Immature natural killer cell (primary cell): ENCODE results near the gene TENM3. TPM values are rescaled to one million over a fixed set of nuclear protein-coding genes. Genes with fewer than 3 reads are reported as not detected.

ENCODE experiments used
- DNase-seq, 3 donors: peaks; one replicate each; pipeline ENCODE4 v3.0.0; 2022; ENCODE audit warnings: mixed read lengths in 1 of 3
- H3K27ac Mint-ChIP-seq, 6 donors: one replicate each; pipeline ENCODE4 v1.8.0; 2020; ENCODE audit warnings: mixed read lengths in 6 of 6, mild to moderate bottlenecking in 5 of 6, inconsistent platforms in 4 of 6, moderate library complexity in 3 of 6
- H3K27me3 Mint-ChIP-seq, 3 donors: one replicate each; pipeline ENCODE4 v1.8.0; 2020 to 2021; ENCODE audit warnings: low read depth in 3 of 3, mild to moderate bottlenecking in 3 of 3, mixed read lengths in 3 of 3, moderate library complexity in 3 of 3, inconsistent platforms in 1 of 3
- H3K36me3 Mint-ChIP-seq, 3 donors: one replicate each; pipeline ENCODE4 v1.8.0; 2020; ENCODE audit warnings: mixed read lengths in 3 of 3, inconsistent platforms in 2 of 3, mild to moderate bottlenecking in 2 of 3
- H3K4me1 Mint-ChIP-seq, 2 donors: one replicate each; pipeline ENCODE4 v1.8.0; 2020; ENCODE audit warnings: inconsistent platforms in 2 of 2, mild to moderate bottlenecking in 2 of 2, mixed read lengths in 2 of 2, moderate library complexity in 1 of 2
- H3K4me3 Mint-ChIP-seq, 5 donors: one replicate each; pipeline ENCODE4 v1.8.0; 2020; ENCODE audit warnings: mild to moderate bottlenecking in 5 of 5, mixed read lengths in 5 of 5, inconsistent platforms in 3 of 5, moderate library complexity in 3 of 5
- H3K9me3 Mint-ChIP-seq, 6 donors: one replicate each; pipeline ENCODE4 v1.8.0; 2020; ENCODE audit warnings: mild to moderate bottlenecking in 6 of 6, mixed read lengths in 6 of 6, inconsistent platforms in 4 of 6, moderate library complexity in 3 of 6
- polyA plus RNA-seq, 3 donors: library from polyadenylated mRNA; unstranded; fragments of 300-500 nt; fragmentation: Illumina TruSeq; gene quantifications; one replicate each; pipeline ENCODE4 v1.2.3, GENCODE V29; 2021

TENM3 gene
- polyA plus RNA-seq, 3 donors from 2014 or later = not detected

DNA sequence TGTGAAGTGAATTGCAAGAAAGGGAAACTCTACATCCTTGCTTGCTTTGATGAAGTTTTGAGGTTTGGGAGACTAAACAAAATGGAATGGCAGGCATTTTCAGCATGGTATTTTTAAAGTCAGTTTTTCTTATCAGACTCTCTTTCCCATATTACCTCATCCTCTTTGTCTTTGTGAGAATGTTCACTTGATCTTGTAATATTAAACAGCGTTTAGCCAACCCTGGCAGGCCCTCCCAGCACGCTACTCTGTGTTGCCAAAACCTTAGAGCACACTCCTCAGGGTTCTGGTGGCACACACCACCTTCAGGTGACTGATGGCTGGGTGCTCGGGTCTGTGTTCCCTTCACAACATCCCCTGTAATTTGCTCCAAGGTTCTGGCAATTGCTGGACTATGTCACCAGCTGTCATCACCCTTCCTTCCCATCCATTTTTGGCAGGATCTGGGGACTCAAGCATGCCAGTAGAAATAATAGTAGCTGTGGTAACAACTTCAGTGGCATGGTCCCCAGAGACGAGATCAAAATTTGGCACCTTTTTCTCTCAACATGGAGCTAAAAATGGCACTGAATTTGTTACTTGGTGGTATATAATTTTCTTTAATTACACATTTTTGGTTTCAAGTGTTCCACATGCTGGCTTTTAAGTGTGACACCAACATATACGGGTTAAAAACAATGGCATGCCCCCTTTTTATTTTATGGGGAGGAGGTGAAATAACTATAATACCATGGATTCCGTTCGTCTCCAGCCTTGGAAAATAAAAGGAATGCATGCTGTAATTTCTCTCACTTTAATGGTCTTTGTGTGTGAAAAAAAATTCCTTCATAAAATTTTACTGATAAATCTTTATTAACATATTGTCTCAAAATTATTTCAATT, 400.8 kb downstream of the TENM3 start:
- H3K9me3 Mint-ChIP-seq = peaks cover 0 to 13% (median 0%) of the 10 kb centered on the region in 6 donors
- DNase-seq = no peak
- H3K27ac Mint-ChIP-seq = no peak overlapping the region
- H3K27me3 Mint-ChIP-seq = peaks cover 0 to 3% (median 2%) of the 10 kb centered on the region in 3 donors
- no peaks in the 10 kb centered on the region for H3K36me3 Mint-ChIP-seq
- H3K4me1 Mint-ChIP-seq = no peaks in the 10 kb centered on the region
- H3K4me3 Mint-ChIP-seq = no peak overlapping the region

DNA sequence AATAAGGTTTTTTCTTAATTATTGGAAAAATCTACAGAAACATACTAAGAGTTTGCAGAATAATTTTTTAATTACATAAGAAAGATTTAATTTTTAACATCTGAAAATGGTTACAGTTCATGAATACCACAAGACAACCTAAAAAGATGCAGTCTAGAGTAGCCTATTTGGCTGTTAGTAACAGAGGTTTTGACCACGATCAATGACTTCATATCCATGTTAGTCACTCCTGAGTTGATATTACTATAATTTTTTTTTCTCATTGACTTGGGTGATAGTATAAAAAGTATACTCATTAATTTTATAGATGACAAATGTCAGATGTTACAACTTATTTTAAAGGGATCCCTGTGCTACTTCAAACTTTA, 401.5 kb downstream of the TENM3 start:
- H3K4me1 Mint-ChIP-seq = no peaks in the 10 kb centered on the region
- peaks cover 0 to 13% (median 0%) of the 10 kb centered on the region in 6 donors for H3K9me3 Mint-ChIP-seq
- no peak overlapping the region for H3K27ac Mint-ChIP-seq
- DNase-seq = no peak
- no peak overlapping the region for H3K4me3 Mint-ChIP-seq
- H3K27me3 Mint-ChIP-seq = peaks cover 0 to 3% (median 2%) of the 10 kb centered on the region in 3 donors
- no peaks in the 10 kb centered on the region for H3K36me3 Mint-ChIP-seq

DNA sequence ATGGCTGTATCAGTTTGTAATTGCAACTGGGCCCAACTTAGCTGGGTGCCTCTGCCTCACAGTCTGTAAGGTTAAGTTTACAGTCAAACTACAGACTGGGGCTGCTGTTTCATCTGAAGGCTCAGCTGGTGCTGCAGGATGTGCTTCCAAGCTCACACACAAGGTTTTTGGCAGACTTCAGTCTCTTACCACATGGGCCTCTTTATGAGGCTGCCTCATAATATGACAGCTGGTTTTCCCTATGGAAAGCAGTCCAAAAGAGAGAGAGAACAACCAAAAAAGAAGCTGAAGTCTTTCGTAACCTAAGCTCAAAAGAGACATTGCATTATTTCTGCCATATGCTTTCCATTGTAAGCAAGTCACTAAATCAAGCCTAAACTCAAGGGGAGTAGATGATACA, 402.3 kb downstream of the TENM3 start:
- Mint-ChIP-seq H3K4me3 (no peak overlapping the region), H3K36me3 (no peaks in the 10 kb centered on the region), H3K9me3 (peaks cover 0 to 13% (median 1%) of the 10 kb centered on the region in 6 donors), H3K27me3 (peaks cover 0 to 2% (median 2%) of the 10 kb centered on the region in 3 donors), H3K4me1 (no peaks in the 10 kb centered on the region), H3K27ac (no peak overlapping the region)
- no peak for DNase-seq

DNA sequence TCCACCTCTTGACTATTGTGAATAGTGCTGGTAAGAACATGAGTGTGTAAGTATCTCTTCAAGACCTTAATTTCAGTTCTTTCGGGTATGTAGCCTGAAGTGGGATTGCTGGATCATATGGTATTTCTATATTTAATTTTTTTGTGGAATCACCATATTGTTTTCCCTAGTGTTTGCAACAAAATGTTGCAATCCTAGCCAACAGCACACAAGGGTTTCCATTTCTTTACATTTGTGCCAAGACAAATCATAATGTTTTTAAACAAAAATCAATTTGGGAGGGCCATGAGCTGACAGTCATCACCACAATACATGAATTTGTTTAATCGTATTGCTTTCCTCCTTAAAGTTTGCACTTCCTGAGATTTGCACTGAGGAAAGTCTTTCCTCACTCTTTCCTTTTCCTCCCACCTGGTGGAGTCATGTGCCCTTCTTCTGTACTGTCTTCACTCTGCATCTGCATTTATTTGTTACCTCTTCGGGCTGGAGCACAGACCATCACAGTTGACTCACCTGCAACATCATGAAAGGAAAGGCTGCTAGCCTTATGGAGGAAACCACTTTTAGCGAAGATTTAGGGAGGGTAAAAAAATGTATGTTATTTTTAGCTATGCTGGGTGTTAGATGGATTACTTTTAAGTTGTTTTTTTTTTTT, 404.6 kb downstream of the TENM3 start:
- no peaks in the 10 kb centered on the region for H3K36me3 Mint-ChIP-seq
- H3K27me3 Mint-ChIP-seq = no peaks in the 10 kb centered on the region
- DNase-seq = no peak
- H3K4me3 Mint-ChIP-seq = no peak overlapping the region
- H3K27ac Mint-ChIP-seq = no peak overlapping the region
- no peaks in the 10 kb centered on the region for H3K4me1 Mint-ChIP-seq
- H3K9me3 Mint-ChIP-seq = peaks cover 0 to 13% (median 2%) of the 10 kb centered on the region in 6 donors

DNA sequence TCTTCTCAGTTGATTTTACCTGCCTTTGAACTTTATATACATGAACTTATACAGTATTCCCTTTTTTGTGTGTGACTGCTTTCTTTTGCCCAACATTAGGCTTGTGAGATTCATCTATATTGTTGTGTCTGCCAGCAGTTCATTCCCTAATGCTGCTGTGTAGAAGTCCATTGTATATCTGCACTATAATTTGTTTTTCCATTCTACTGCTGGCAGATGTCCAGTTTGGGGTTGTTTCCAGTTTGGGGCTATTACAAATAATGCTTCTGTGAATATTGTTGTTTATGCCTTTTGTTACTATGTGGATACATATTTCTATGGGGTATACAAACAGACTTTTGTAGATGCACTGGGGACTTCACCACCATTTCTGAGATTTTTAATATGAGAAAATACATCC, 405.6 kb downstream of the TENM3 start:
- H3K27ac Mint-ChIP-seq = no peak overlapping the region
- DNase-seq = no peak
- H3K4me3 Mint-ChIP-seq = no peak overlapping the region
- no peaks in the 10 kb centered on the region for H3K36me3 Mint-ChIP-seq
- H3K27me3 Mint-ChIP-seq = peaks cover 0 to 3% (median 0%) of the 10 kb centered on the region in 3 donors
- peaks cover 0 to 13% (median 2%) of the 10 kb centered on the region in 6 donors for H3K9me3 Mint-ChIP-seq
- H3K4me1 Mint-ChIP-seq = no peaks in the 10 kb centered on the region

DNA sequence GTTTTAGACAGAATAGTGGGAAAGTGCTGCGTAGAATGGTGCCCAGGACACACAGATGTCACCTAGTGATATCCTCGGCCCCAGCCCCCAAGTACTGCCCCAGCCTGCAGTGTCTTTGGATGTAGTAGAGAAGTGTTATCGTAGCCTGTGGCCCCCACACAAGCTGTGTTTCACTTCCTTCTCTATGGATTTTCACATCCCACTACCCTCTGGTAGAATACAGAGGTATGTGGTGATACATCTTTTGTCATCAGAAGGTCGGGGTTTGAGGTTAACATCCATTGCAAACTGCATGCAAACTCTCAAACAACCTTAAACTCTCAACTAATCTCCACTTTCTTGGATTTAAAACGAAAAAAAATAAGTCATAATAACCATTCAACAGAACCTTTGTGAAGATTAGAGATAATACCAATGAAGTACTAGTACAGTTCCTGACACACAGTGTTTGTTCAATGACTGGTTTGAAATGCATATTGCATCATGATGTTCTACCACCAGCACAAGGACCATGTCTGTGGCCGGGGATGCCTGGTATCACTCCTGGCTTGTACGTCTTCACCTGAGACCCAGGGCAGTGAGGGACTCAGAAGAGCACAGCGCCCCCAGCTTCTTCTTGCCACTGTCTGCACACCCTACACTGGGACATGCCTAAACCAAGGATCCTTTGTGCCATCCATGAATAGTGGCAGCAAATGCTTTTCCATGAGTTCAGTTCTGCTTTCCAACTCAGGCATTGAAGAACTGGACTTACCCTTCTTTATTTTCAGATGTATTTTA, 406.7 kb downstream of the TENM3 start:
- H3K9me3 Mint-ChIP-seq = peaks cover 0 to 13% (median 2%) of the 10 kb centered on the region in 6 donors
- no peaks in the 10 kb centered on the region for H3K4me1 Mint-ChIP-seq
- no peak overlapping the region for H3K27ac Mint-ChIP-seq
- H3K36me3 Mint-ChIP-seq = no peaks in the 10 kb centered on the region
- H3K4me3 Mint-ChIP-seq = no peak overlapping the region
- DNase-seq = no peak
- H3K27me3 Mint-ChIP-seq = peaks cover 0 to 3% (median 0%) of the 10 kb centered on the region in 3 donors

DNA sequence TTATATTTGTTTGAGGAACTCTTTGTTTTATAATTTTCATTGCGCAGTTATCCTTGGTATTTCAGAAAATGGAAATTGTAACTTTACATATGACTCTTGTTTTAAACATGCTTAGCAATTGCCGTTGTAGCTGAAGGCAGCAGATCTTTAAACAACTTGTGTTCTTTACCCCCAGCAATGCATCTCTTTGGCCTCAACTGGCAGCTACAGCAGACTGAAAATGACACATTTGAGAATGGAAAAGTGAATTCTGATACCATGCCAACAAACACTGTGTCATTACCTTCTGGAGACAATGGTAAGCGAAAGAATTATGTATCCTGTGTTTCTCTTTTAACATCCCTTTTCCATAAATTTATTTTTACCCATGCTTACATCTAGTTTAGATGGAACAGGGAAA, 410.4 kb downstream of the TENM3 start:
- H3K4me3 Mint-ChIP-seq = no peak overlapping the region
- H3K4me1 Mint-ChIP-seq = no peaks in the 10 kb centered on the region
- peaks cover 0 to 2% (median 0%) of the 10 kb centered on the region in 6 donors for H3K9me3 Mint-ChIP-seq
- DNase-seq = no peak
- no peaks in the 10 kb centered on the region for H3K36me3 Mint-ChIP-seq
- H3K27ac Mint-ChIP-seq = no peak overlapping the region
- H3K27me3 Mint-ChIP-seq = peaks cover 0 to 3% (median 0%) of the 10 kb centered on the region in 3 donors

DNA sequence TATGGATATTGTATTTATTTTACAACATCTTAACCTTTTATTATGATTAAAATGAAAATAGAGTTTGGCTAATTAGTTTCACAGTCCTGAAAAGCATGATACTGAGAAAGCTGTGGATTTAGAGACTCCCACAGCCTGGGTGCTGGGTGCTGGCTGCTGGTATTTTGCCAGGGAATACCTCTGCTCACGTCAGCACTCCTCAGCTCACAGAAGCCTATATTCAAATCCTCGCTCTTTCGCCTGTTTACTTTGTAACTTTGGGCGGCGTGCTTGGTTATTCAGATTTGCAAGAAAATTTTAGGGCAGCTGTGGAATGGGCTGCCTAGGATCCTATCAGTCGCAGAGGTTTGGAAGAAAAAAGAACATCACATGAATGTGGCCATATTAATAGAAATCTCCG, 412.1 kb downstream of the TENM3 start:
- no peak overlapping the region for H3K27ac Mint-ChIP-seq
- peaks cover 0 to 3% (median 0%) of the 10 kb centered on the region in 3 donors for H3K27me3 Mint-ChIP-seq
- peaks cover 0 to 2% (median 0%) of the 10 kb centered on the region in 6 donors for H3K9me3 Mint-ChIP-seq
- DNase-seq = no peak
- H3K4me1 Mint-ChIP-seq = no peaks in the 10 kb centered on the region
- H3K36me3 Mint-ChIP-seq = no peaks in the 10 kb centered on the region
- no peak overlapping the region for H3K4me3 Mint-ChIP-seq

DNA sequence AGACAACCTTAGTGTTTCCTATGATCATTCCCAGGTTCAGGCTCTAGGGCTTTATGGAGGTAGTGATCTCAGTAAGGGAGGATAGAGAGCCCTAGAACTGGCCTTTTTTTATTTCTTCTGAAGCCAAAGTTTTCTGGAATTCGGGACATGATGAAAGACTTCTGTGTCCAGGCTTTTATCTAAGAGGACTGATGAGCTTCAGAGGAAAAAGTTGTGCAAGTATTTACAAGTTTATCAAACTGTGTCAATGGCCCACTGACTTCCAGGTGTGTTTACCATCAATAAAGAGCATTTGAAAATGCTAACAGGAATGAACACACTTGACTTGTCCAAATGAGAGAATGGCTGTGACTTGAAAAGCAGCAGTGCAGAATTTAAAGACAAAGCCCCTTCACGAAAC, 419.3 kb downstream of the TENM3 start:
- Mint-ChIP-seq H3K27me3 (peaks cover 0 to 2% (median 0%) of the 10 kb centered on the region in 3 donors), H3K4me1 (no peaks in the 10 kb centered on the region), H3K9me3 (peaks cover 0 to 6% (median 3%) of the 10 kb centered on the region in 6 donors), H3K36me3 (no peaks in the 10 kb centered on the region), H3K4me3 (no peak overlapping the region), H3K27ac (no peak overlapping the region)
- no peak for DNase-seq

DNA sequence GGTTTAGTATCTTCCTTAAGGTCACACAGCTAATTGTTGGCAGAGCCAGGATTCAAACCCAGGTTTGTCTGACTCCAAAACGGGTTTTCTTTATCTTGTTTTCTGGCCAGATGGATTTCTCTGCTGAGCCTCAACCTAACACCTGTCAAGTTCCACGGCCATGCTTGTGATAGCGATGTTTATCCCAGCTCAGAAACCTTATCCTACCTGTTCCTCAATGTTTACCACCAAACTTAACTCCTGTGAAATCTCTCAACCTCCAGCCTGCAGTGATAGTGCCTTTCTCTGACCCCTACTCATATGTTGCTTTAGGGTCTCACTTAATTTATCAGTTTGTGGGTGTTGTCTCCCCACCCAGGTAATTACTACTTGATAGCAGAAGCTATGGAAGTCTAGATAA, 428.0 kb downstream of the TENM3 start:
- no peaks in the 10 kb centered on the region for H3K27me3 Mint-ChIP-seq
- no peak overlapping the region for H3K27ac Mint-ChIP-seq
- peaks cover 0 to 5% (median 0%) of the 10 kb centered on the region in 6 donors for H3K9me3 Mint-ChIP-seq
- H3K4me1 Mint-ChIP-seq = no peaks in the 10 kb centered on the region
- no peak for DNase-seq
- no peak overlapping the region for H3K4me3 Mint-ChIP-seq
- no peaks in the 10 kb centered on the region for H3K36me3 Mint-ChIP-seq

DNA sequence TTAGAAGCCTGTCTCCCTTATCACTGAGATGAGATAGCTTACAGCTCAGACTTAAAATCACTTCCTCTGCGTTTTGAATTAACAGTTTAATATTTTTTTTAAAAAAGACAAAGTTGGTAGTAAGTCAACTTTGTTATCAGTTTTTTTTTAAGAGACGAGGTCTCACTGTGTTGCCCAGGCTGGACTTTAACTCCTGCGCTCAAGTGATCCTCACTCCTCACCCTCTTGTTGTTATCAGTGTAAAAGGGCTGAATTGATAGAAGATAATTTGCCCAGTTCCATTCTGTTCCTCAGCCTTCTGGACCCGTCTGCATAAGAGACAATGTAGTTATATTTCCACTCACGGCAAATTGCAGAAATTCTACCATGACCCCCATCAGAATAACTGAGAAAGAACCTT, 428.5 kb downstream of the TENM3 start:
- no peak for DNase-seq
- Mint-ChIP-seq H3K36me3 (no peaks in the 10 kb centered on the region), H3K4me1 (no peaks in the 10 kb centered on the region), H3K27ac (no peak overlapping the region), H3K27me3 (no peaks in the 10 kb centered on the region), H3K9me3 (peaks cover 0 to 5% (median 0%) of the 10 kb centered on the region in 6 donors), H3K4me3 (no peak overlapping the region)

DNA sequence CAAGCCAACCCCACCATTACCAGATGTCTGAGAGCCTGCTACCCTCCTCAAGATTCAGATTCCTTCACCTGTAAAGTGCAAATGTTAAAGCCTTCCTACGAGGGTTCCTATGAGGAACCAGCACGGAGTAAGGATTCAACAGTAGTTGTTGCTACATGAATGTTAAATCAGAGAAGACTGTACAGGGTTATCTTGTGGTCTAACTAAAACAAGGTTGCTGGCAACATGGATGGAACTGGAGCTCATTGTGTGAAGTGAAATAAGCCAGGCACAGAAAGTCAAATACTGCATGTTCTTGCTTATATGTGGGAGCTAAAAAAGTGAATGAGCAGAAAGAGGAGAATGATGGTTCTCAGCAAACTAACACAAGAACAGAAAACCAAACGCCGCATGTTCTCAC, 435.4 kb downstream of the TENM3 start:
- Mint-ChIP-seq H3K4me3 (no peak overlapping the region), H3K36me3 (no peaks in the 10 kb centered on the region), H3K27me3 (peaks cover 0 to 10% (median 5%) of the 10 kb centered on the region in 3 donors), H3K27ac (no peak overlapping the region), H3K4me1 (no peaks in the 10 kb centered on the region), H3K9me3 (no peaks in the 10 kb centered on the region)
- DNase-seq = no peak

DNA sequence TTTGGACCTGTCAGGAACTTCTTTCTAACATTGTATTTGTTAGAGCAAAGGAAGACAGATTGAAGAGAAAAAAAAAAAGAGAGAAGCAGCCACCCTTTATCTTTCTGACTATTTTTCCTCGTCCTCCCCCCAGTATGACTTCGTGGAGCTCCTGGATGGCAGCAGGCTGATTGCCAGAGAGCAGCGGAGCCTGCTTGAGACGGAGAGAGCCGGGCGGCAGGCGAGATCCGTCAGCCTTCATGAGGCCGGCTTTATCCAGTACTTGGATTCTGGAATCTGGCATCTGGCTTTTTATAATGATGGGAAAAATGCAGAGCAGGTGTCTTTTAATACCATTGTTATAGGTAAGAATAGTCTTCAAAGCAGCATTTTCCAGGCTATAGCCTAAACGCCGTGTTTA, 436.3 kb downstream of the TENM3 start:
- Mint-ChIP-seq H3K36me3 (no peaks in the 10 kb centered on the region), H3K4me3 (no peak overlapping the region), H3K4me1 (no peaks in the 10 kb centered on the region), H3K9me3 (peaks cover 0 to 2% (median 0%) of the 10 kb centered on the region in 6 donors), H3K27me3 (peaks cover 0 to 10% (median 5%) of the 10 kb centered on the region in 3 donors), H3K27ac (no peak overlapping the region)
- no peak for DNase-seq

DNA sequence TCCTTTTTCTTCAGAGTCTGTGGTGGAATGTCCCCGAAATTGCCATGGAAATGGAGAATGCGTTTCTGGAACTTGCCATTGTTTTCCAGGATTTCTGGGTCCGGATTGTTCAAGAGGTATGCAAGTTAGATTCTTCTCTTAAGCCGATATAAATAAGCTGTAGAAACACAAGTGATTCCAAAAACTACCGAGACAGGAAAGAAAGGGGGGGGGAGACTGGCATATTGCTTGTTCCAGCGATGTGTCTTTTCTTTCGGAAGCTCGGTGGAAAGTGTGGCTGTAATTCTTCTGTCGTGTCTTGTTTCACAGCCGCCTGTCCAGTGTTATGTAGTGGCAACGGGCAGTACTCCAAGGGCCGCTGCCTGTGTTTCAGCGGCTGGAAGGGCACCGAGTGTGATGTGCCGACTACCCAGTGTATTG, 437.0 kb downstream of the TENM3 start:
- DNase-seq = no peak
- Mint-ChIP-seq H3K9me3 (peaks cover 0 to 2% (median 0%) of the 10 kb centered on the region in 6 donors), H3K36me3 (no peaks in the 10 kb centered on the region), H3K27me3 (peaks cover 0 to 10% (median 8%) of the 10 kb centered on the region in 3 donors), H3K4me3 (no peak overlapping the region), H3K4me1 (no peaks in the 10 kb centered on the region), H3K27ac (no peak overlapping the region)
